ENCODE data around the gene MTCL1. TPM values are rescaled to one million over a fixed set of nuclear protein-coding genes. Genes with fewer than 3 reads are reported as not detected.

The MTCL1 gene
- total RNA-seq, 1 donor from 2014 or later: 24.6 TPM

DNA sequence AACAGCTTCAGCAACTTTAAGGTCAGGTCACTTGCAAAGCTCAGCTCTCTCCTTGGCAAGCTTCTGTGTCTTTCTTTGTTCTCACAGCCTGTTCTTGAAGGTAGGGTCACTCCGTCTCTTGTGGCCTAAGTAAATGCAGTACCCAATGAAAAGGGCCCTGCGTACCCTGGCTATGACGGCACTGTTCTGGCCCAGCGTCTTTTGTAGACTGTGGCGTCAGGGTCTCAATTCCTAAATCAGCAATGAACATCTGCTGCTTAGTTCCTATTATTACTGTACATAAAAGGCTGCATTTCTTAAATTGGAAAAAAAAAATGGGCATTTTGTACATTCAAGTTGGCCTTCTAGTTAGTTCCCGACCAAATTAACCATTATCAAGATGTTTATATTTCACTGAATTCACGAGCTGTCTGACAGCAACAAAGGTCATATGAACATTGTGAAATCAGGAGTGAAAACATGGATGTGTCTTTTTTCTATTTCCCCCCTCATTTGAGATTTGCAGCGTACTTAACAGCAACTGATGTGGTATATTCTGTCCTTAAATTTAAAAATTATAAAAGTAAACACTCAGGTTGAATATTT lies 17.0 kb upstream of the MTCL1 start:
- DNase-seq: no peak

DNA sequence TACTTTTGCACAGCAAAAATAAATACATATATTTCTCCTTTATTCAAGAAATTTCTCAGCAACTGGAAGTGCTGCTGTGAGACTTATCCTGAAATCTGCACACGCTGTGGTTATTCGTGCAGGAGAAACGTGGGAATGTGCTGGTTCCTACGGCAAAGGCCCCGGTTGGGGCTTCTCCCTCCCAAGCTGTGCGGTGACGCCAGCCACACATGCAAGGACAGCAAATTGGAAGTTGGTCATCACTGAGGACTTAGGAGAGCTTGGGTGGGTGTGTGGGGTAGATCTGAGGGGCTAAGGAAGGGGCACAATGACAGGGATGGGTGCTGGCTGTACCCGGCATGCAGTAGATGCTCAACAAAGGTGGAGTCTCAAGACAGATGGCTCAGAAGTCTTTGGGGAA lies 16.5 kb upstream of the MTCL1 start:
- no peak for DNase-seq

DNA sequence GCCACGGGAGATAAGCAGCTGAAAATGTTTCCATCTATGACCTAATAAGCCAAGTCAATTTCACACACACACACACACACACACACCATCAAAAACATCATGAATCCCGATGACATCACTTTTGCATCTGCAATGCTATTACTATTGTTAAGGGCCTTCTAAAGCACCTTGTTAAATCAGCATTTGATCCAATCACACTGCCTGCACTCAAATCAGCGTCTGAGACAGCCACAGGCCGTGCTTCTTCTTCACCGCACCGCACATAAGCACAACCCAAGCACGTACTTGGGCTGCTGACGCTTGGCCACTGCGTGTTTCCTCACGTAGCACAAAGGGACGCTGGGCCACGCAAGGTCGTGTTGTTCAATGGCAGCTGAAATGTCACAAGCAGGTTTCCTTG lies 15.8 kb upstream of the MTCL1 start:
- DNase-seq: no peak

DNA sequence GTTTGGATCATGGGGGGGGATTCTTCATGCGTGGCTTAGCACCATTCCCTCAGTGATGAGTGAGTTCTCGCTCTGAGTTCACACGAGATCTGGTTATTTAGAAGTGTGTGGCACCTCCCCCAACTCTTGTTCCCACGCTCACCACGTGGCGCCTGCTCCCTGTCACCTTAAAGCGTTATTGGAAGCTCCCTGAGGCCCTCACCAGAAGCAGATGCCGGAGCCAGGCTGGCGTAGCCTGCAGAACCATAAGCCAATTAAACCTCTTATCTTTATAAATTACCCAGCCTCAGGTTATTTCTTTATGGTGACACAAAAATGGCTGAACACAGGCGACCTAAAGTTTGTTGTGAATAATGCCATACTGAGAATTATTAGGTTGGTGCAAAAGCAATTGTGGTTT lies 10.5 kb upstream of the MTCL1 start:
- DNase-seq: no peak

DNA sequence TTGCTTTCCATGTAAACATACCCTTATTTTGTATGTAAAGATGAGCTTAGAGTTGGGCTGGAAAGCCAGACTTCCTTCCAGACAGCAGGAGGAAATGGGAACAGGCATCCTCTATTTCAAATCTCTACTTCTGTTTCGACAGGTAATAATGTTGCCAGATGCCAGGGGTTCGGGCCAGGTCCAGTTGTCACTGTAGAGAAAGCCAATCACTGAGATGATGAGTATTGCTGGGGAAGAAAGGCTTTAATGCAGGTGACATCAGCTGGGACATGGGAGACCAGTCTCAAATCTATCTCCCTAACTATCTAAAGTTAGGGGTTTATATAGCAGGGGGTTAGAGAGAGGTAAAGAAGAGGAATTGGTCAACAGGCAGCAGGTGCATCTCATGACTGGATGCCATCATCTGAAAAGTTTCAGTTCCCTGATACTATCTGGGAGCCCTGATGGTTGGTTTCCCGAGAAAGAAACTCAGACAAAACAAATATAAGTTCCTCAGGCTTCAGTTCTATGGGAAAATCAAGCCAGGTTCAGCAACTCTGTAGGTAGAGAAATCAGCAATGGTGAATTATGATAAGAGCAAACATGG lies 9.3 kb upstream of the MTCL1 start:
- DNase-seq: no peak

DNA sequence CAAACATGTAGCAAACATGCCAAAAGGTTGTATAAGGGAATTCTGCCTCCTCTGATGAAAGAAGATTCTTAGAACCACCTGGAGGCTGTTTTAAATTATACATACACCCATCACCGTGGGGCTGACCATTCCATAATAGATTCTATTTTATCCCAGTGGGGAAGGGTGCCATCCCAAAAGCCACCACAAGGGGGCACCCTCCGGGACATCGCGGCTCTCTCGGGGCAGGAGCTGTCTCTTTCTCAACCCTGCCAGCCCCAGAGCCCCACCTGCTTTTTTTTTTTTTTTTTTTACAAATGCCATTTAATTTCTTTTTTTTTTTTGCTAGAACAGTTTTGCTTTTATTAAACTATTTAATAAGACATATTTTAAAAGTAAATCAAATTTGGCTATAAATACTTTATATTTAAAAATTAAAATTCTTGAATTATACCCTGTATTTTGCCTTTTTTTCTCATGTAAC lies 8.6 kb upstream of the MTCL1 start:
- DNase-seq: no peak

DNA sequence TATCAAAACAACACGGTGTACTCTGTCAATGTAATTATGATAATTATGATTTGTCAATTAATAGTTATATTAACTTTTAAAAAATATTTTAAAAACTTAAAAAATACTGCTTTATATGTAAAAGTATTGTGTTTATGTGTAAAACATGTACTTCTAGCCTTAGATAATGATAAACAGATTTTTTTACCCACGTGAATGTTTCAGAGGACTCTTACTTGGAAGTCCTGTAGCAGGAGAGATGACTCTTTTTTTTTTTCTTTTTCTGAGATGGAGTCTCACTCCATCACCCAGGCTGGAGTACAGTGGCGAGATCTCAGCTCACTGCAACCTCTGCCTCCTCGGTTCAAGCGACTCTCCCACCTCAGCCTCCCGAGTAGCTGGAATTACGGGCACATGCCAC lies 6.2 kb upstream of the MTCL1 start:
- DNase-seq: no peak

DNA sequence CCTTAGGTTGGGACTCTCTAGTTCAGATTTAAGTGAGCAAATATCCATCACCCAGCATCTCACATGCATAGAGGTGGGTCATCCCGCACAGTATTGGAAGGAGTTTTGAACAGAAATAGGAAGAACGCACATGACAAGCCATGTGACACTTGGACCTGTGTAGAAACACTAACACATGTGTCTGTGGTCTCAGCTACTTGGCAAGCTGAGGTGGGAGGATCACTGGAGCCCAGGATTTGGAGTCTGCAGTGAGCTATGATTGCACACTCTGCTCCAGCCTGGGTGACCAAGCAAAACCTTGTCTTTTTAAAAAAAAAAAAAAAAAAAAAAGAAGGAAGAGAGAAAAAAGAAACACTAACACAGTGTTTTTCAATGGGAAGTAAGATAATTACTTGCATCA lies 5.4 kb upstream of the MTCL1 start:
- no peak for DNase-seq

DNA sequence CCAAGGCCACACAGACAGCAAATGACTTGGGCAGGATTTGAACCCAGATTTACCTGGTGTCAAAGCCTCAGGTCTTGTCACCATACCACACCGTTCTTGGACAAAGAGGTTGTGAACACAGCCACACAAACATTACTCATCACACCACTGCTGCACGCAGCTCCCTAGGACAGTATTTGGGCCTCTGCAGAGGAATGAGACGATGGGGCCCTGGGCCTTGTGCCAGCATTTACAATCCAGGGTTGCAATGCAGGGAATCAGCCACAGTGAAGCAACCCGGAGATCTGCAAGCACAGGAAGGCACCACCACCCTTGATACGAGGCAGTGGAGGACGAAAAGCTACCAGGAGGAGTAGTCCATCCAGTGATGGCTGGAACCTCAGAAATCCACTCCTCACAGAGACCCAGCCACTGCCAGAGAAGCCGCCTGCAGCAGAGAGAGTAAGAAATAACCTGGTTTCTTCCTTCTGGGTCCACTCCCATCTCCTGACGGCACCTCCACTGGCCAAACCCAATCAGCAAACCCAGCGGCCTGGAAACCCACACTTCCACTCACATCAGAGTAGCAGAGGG lies 3.7 kb upstream of the MTCL1 start:
- peak; percentile 25 for DNase-seq

DNA sequence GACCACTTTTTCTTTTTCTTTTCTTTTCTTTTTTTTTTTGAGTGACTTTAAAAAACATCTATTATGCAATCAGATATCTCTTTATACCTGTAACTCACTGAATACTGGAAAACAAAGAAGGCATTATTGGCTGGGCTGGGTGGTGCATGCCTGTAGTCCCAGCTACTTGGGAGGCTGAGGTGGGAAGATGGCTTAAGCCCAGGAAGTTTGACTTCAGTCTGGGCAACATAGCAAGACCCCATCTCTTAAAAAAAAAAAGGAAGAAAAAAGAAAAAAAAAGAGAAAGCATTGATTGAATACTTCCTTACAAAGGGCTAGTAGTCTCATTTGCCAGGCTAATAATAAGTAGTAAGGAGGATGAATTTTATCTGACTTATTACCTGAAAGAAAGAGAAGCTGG lies 2.7 kb upstream of the MTCL1 start:
- DNase-seq: no peak

DNA sequence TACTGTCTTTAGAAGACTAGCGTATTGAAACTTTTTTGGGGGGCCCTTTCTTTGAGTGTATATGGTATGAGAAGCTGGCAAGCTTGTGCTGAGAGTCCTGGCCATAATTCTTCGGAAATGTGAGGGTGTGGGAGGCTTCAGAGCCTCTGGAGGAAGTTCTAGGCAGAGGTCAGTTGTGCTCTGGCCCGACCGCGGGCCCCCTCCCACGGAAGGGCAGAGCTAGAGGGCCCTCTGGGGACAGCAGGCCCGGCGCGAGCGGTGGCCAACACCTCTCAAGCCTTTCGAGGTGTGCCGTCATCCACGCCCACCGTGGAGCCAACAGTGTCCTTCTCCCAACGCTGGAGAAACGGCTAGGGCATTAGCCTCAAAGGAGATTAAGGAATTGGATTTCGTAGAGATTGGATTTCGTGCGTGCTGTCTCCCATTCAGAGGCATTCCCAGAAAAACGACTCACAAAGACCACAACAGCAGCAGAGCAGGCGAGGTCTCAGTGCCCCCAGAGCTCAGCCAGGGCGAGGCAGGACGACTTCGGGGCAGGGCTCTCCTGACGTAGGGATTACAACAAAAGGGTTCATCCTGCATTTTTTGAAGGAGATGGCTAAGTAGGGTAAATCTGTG lies 2.2 kb upstream of the MTCL1 start:
- DNase-seq: no peak

DNA sequence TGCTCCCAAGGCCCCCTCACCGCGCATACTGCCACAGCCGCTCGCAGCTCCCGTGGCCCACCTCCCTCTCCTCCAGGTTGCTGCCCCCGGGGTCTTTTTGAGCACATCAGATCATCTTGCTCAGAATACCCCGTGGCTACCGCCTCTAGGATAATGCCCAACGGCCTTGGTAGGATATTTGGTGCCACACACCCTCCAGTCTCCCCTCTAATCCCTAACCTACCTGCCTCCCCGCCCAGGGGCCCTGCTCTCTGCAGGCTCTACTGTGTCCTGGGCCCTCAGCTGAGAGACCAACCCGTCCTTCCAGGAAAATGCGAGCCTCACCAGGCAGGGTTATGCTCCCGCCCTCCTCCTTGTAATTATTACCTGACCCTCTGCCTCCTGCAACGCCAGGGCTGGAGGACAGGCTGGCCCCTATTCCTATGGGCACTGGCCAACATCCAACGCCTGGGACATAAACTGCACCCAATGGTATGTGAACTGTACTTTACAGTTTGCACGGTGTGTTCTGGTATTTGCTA lies 1.5 kb upstream of the MTCL1 start:
- no peak for DNase-seq

DNA sequence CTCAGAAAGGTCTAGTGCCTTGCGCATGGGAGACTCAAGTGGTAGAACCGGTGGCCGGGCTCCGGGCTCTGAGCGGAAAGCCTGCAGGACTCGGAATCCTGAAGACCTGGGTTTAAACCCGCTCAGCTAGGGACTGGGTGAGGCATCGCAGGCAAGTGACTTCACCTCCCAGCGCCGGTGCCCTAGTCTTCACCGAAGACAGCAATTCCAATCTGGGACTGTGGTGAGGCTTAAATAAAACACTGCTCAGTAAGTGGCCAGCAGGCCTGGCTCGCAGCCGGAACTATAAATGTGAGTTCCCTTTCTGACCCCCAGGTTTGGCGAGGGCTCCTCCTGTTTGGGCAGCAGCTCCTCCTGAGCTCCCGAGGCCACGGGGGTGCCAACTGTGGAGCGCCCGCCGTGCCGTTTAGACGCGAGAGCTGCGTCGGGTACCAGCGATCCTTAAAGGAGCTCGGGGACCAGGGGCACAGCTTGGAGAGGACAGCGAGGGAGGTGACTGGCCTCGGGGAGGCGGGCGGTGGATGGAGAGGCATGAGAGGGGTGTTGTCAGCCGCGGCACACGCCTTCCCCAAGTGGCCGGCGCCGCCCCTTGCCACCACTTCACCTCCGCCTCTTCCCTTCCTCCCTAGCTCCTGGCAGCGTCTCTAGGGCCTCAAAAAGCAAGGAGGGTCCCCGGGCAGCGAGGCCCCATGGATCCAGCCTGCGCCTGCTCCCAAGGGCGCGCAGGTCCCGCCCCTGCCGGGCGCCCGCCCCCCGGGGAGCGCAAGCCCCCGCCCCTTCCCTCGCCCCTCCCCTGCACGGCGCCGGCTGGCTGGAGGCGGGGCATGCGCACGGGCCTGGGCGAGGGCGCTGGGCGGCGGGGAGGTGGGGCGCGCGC lies 757 bp upstream of the MTCL1 start:
- DNase-seq: peak; percentile 83

DNA sequence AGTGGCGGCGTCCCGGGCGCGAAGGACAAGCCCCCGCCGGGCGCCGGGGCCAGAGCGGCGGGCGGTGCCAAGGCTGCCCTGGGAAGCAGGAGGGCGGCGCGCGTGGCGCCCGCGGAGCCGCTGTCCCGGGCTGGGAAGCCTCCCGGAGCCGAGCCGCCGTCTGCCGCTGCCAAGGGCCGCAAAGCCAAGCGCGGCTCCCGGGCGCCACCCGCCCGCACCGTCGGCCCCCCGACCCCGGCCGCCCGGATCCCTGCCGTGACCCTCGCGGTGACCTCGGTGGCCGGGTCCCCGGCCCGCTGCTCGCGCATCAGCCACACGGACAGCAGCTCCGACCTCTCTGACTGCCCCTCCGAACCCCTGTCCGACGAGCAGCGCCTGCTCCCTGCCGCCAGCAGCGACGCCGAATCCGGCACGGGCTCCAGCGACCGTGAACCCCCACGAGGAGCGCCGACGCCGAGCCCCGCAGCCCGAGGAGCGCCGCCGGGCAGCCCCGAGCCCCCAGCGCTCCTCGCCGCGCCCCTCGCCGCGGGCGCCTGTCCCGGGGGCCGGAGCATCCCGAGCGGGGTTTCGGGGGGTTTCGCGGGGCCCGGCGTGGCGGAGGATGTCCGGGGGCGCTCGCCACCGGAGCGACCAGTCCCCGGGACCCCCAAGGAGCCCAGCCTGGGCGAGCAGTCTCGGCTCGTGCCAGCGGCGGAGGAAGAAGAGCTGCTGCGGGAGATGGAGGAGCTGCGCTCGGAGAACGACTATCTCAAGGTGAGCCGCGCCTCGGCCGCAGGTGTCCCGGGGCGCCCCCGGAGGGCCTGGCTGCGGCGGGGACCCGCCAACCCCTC lies 820 bp downstream of the MTCL1 start:
- DNase-seq: no peak

DNA sequence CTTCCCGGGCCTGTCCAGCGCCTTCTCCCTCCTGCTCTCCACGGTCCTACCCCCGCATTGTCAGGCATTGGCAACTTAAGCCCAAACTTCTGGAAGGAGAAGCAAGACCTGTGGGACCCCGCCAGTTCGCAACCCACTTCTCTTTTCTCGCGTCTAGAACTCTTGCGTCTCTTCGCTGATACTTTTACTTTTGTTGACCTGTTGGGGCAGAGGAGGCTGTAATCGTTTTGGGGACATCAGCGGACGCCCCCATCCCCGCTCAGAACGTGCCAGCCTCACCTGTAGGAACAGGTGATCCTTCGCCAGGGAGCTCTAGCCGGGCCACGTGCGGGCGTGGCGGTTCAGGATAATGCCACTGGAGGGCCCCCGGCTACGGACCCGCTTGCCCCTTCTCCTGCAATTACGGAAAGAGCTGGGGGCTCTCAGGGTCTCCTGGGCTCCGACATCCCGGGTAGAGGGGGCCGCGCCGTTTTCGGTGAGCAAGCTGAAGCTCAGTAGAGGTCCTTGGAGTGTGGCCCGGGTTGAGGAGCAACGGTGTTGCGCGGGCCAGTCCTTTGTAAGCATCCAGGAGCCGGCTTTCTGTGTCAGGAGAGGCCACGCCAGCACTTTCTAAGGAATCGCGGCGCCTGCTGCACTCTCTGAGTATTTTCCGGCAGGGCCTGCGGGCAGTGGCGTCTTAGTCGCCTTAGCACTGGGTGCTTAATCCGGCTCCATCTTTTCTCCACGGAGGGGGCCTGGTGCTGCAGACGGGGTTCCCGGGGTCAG lies 1.6 kb downstream of the MTCL1 start:
- peak; percentile 38 for DNase-seq

DNA sequence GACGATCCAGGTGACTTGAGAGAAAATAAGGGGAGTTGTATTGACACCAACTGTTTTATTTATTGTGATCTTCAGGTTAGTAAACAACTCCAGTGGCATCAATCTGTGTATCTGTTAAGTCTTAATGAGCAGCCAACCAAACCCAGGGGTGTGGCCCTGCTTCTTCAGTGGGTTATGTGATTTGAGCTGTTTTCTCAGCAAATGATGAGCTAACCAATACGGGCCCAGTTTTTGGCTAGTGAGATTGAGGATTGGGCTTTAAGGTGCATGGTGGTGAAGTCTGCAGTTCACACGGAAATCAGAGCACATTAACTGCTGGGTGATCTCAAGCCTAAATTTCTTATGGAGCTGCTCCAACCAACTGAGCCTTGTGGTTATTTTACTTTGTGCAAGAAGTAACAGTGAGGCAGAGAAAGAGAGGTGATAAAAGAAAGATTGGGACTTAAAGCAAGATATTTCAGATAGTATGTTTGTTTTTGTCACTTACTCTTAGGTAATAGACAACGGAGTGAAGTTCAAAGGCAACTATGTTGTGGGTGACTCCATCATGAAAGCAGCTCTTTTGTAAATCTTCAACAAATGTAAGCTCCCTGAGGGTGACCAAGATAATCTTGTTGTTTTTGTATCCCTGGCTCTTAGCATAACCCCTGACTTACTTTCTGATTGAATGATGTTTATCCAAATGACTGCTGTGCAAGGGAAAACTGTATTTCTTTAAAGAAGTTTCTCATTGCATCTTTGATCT lies 2.4 kb downstream of the MTCL1 start:
- peak; percentile 38 for DNase-seq

DNA sequence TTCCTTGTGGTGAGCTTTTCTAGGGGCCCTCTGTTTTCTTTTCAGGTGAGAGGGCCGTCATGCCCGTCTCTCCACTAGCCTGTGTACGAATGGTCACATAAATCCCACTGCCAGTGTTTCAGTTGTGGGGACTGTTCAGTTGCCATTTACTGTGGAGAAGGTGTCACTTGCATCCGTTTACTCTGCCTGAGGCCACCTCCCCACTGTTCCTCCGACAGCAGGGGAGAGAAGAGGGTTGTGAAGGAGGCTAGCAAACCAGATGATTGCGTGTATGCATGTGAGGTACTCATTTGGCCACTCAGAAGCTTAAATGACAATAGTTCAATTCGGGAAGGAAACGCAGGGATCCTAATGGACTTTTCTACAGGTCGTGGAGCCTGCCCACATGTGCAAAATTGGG lies 3.3 kb downstream of the MTCL1 start:
- DNase-seq: no peak

DNA sequence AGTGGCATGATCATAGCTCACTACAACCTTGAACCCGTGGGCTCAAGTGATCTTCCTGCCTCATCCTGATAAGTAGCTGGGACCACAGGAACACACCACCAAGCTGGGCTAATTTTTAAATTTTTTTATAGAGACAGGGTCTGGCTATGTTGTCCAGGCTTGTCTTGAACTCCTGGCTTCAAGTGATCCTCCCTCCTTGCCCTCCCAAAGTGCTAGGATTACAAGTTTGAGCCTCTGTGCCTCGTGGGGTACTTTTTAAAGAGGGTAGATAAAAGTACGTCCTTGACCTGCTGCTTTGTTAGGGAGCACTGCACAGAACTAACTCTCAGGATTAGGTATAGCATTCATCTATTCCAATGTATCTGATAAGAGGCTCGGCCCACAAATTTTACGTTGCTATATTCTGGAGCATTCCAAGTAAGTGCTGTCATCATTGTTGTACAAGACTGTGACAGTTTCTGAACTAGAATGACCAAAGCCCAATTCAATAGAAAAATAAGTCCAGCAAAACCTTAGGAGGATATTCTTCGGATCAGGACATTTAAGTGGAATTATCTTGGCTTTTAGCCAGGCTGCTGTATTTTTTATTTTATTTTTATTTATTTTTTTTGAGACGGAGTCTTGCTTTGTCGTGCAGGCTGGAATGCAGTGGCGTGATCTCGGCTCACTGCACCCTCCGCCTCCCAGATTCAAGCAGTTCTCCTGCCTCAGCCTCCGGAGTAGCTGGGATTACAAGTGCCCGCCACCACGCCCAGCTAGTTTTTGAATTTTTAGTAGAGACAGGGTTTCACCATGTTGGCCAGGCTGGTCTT lies 4.1 kb downstream of the MTCL1 start:
- DNase-seq: no peak

DNA sequence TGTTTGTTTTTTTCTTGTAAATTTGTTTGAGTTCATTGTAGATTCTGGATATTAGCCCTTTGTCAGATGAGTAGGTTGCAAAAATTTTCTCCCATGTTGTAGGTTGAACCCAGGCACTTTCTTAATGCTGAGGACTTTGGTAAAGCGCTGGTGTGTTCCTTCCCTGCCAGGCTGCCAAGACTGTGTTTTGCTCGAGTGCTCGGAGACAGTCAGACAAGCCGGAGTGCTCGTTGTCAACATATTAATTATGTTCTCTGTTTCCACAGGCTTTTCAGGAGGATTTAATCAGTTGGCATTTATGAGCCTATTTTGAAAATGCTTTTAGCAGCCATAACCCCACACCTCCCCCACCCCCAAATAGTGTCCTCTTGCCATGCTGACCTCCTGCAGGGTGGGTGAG lies 6.4 kb downstream of the MTCL1 start:
- no peak for DNase-seq
